K562 (cell line): ENCODE results near the gene C1QBP. TPM values are rescaled to one million over a fixed set of nuclear protein-coding genes. Genes with fewer than 3 reads are reported as not detected.

Experiments used
- ARID2 ChIP-seq: fragments of 450-650 bp; IDR thresholded peaks from 2 replicates; pipeline ENCODE4 v1.6.1; 2017; ENCODE audit warnings: antibody characterized with exemption, mild to moderate bottlenecking
- KDM4B ChIP-seq, 2 experiments: fragments of 450-650 bp in 1 of 2; sonication (generic) in 1 of 2; IDR thresholded peaks; 2 replicates each; pipeline ENCODE4 v1.6.1; 2016 to 2017; ENCODE audit warnings: borderline replicate concordance in 2 of 2, antibody characterized with exemption in 1 of 2, low read depth in 1 of 2, mild to moderate bottlenecking in 1 of 2
- RFX5 ChIP-seq: IDR thresholded peaks from 2 replicates; pipeline ENCODE4 v1.6.1; 2011; ENCODE audit warnings: low read depth, mild to moderate bottlenecking, improper control_type of control experiment, low read length
- TEAD2 ChIP-seq: fragments of 450-650 bp; IDR thresholded peaks from 2 replicates; pipeline ENCODE4 v1.6.1; 2016; ENCODE audit warnings: missing genetic modification characterization, control low read depth, missing compliant biosample characterization
- ZNF518B ChIP-seq: fragments of 250-450 bp; sonication (Bioruptor Pico); IDR thresholded peaks from 2 replicates; pipeline ENCODE4 v1.5.0; 2021; ENCODE audit warnings: mild to moderate bottlenecking, moderate library complexity
- polyA plus RNA-seq, 8 experiments: library from polyadenylated mRNA; depleted of rRNA in 4 of 8; stranded (reverse) in 5 of 8; unstranded in 3 of 8; fragments of >200 nt; fragmentation: Nextera tagmentation in 2 of 8; fragmentation: Illumina TruSeq in 1 of 8; extraction: Ambion mirVana in 2 of 8; extraction: Trizol in 1 of 8; gene quantifications; 2 replicates each; pipeline versions ENCODE4 v1.2.1 to v1.2.3, GENCODE V29; 2011 to 2014; ENCODE audit warnings: inconsistent platforms in 1 of 8, missing spikeins in 1 of 8
- total RNA-seq, 7 experiments: library from RNA; depleted of rRNA in 6 of 7; stranded (reverse); fragments of >200 nt in 6 of 7; fragmentation: Illumina TruSeq in 2 of 7; extraction: Trizol in 2 of 7; gene quantifications; 2 replicates each; pipeline versions ENCODE4 v1.2.1 to v1.2.3, GENCODE V29; 2011 to 2021; ENCODE audit warnings: low replicate concordance in 1 of 7
- TF ChIP-seq, protein P1 (sequence below), 2 experiments: fragments of 450-650 bp; IDR thresholded peaks; 2 replicates each; pipeline ENCODE4 v1.6.1; 2018; ENCODE audit warnings: mild to moderate bottlenecking in 2 of 2, low read depth in 1 of 2; ENCODE audit not compliant: partially characterized antibody in 2 of 2

C1QBP gene
- total and polyA plus RNA-seq, 9 of the 15 experiments (the other 6 are each of a cell fraction or from before 2014, with no cell fraction given): 90.7 to 665 (median 414) TPM

GRCh38 chr17:5473906-5474305, 35.0 kb upstream of the C1QBP start (continued):
- TF ChIP-seq ZNF518B (no peak), KDM4B (IDR thresholded peaks at IDR 0.05; ENCODE audit: borderline replicate concordance in 2 of 2, low read depth in 1 of 2) (no peak), RFX5 (no peak), ARID2 (no peak), TEAD2 (tag) (no peak)
- TF ChIP-seq, protein P1, sequence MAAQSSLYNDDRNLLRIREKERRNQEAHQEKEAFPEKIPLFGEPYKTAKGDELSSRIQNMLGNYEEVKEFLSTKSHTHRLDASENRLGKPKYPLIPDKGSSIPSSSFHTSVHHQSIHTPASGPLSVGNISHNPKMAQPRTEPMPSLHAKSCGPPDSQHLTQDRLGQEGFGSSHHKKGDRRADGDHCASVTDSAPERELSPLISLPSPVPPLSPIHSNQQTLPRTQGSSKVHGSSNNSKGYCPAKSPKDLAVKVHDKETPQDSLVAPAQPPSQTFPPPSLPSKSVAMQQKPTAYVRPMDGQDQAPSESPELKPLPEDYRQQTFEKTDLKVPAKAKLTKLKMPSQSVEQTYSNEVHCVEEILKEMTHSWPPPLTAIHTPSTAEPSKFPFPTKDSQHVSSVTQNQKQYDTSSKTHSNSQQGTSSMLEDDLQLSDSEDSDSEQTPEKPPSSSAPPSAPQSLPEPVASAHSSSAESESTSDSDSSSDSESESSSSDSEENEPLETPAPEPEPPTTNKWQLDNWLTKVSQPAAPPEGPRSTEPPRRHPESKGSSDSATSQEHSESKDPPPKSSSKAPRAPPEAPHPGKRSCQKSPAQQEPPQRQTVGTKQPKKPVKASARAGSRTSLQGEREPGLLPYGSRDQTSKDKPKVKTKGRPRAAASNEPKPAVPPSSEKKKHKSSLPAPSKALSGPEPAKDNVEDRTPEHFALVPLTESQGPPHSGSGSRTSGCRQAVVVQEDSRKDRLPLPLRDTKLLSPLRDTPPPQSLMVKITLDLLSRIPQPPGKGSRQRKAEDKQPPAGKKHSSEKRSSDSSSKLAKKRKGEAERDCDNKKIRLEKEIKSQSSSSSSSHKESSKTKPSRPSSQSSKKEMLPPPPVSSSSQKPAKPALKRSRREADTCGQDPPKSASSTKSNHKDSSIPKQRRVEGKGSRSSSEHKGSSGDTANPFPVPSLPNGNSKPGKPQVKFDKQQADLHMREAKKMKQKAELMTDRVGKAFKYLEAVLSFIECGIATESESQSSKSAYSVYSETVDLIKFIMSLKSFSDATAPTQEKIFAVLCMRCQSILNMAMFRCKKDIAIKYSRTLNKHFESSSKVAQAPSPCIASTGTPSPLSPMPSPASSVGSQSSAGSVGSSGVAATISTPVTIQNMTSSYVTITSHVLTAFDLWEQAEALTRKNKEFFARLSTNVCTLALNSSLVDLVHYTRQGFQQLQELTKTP (IDR thresholded peaks at IDR 0.05; ENCODE audit: low read depth in 1 of 2, partially characterized antibody in 2 of 2): no peak
